ENCODE measurements around the gene GRIK5. TPM values are rescaled to one million over a fixed set of nuclear protein-coding genes. Genes with fewer than 3 reads are reported as not detected.

The GRIK5 gene
- total and polyA plus RNA-seq, 2 donors (not counting 3 experiments of a cell fraction or from before 2014, with no cell fraction given): 0.80 to 2.2 TPM

DNA sequence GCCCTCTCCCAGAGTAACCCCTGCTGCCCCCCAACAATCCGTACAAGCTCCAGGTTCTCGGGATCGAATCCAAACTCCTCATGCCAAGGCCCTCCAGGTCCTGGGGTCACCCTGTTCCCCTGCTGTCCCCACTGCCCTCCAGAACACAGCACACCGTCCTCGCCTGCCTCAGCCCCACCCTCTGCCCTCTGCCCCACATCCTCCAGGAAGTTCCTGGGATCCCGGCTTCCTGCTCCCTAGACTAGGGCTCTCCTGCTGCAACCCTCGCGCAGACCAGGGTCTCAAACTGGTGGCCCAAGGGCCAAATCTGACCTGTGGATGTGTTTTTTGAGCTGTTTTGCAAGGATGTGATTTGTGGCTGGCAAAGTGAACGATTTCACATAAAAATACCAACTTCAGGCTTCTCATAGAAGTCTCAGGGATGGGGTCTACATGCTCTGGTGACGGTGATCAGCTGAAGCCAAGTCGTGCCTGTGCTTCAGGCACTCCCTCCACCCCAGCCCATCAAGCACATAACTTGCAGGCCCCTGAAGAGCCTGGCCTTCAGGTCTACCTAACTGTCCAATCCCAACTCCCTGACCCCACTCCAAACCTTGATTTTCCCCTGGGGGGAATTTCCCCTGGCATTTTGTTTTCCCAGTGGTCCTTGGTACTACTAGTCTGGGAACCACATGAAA lies 112.7 kb downstream of the GRIK5 start:
- no peaks in the 10 kb centered on the region for H4K20me1 ChIP-seq (replicated peaks; ENCODE audit: control insufficient read depth, extremely low read depth, insufficient read depth, low read length)
- dilution Hi-C loops (cut with MboI; ENCODE audit: extremely low pct_ligation_motif_present, low sequenced_read_pairs) (no loop called here), intact Hi-C loops (cut with micrococcal nuclease) (no loop called here)
- peaks cover 12% of the 10 kb centered on the region for H3K4me1 ChIP-seq (ENCODE audit: control insufficient read depth, extremely low read depth, insufficient read depth, low read length)
- peak overlapping the region; percentile 30 for H3K4me2 ChIP-seq (ENCODE audit: insufficient read depth, low read length)
- no peak overlapping the region for H3K4me3 ChIP-seq (replicated peaks in 1 of 3; ENCODE audit: insufficient read depth in 1 of 3, low read depth in 1 of 3, low read length in 3 of 3)
- BruUV-seq (replicated peaks): no TSS peak
- H3K36me3 ChIP-seq (ENCODE audit: control insufficient read depth in 2 of 2, extremely low read depth in 1 of 2, insufficient read depth in 2 of 2, low read length in 2 of 2): peaks cover 3 to 4% of the 10 kb centered on the region in 2 experiments
- ChIA-PET CTCF (interaction anchor here (1.0 to 2.7 kb wide), 6 partner anchors 8 to 165 kb away, joined by 3 to 15 read pairs (median 6); no protein-coding TSS in a partner anchor), POLR2A (interaction anchor here (0.5 kb wide), 1 partner anchor 72 kb away, joined by 7 read pairs; no protein-coding TSS in a partner anchor)
- DNase-seq (ENCODE audit: low read depth, low spot score) (no peak), FAIRE-seq (peak; percentile 8)
- no peak overlapping the region for H3K9ac ChIP-seq (replicated peaks; ENCODE audit: extremely low read depth, insufficient read depth, low read length)
- H3K27me3 ChIP-seq (ENCODE audit: control insufficient read depth in 2 of 2, insufficient read depth in 2 of 2, low read length in 2 of 2): no peaks in the 10 kb centered on the region
- H3K79me2 ChIP-seq (ENCODE audit: control insufficient read depth, insufficient read depth, low read length): no peaks in the 10 kb centered on the region
- H2AFZ ChIP-seq (ENCODE audit: low read depth, low read length): no peak overlapping the region
- no peaks in the 10 kb centered on the region for H3K9me3 ChIP-seq (replicated peaks; ENCODE audit: control insufficient read depth, insufficient read depth, low read length)
- H3K9me1 ChIP-seq (replicated peaks; ENCODE audit: control insufficient read depth, extremely low read depth, insufficient read depth, low read length): no peaks in the 10 kb centered on the region
- no peak overlapping the region for H3K27ac ChIP-seq (ENCODE audit: insufficient read depth, low read depth, low read length)
- no peak for TF ChIP-seq POLR2A (IDR thresholded peaks at IDR 0.05; ENCODE audit: low read depth, low read length)
- TF ChIP-seq, protein P1, sequence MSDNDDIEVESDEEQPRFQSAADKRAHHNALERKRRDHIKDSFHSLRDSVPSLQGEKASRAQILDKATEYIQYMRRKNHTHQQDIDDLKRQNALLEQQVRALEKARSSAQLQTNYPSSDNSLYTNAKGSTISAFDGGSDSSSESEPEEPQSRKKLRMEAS (IDR thresholded peaks at IDR 0.05; ENCODE audit: insufficient read depth, insufficient read length): no peak

DNA sequence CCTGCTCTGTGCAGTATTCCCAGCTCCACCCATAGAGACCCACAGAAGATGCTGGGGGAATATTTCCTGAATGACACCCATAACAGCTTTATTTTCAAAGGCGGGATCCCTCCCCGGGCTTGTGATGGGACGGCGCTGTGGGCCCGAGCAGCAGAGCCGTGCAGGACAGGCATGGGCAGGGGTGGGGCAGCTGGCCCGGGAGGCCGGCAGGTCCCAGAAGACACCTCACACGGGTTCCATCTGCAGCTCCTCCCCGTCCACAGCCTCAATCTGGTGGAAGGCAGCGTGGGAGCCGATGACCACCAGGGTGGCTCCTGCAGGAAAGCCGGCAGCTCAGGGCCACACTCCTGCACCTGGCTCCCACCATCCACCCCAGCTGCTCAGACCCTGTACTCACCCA lies 113.4 kb downstream of the GRIK5 start:
- BruUV-seq (replicated peaks): no TSS peak
- DNase-seq (ENCODE audit: low read depth, low spot score) (no peak), FAIRE-seq (no peak)
- CTCF ChIA-PET: interaction anchor here (0.8 to 2.7 kb wide), 3 partner anchors 7 to 162 kb away, joined by 3 to 15 read pairs (median 3); no protein-coding TSS in a partner anchor
- Histone ChIP-seq H3K9me3 (replicated peaks; ENCODE audit: control insufficient read depth, insufficient read depth, low read length) (no peaks in the 10 kb centered on the region), H3K4me2 (ENCODE audit: insufficient read depth, low read length) (no peak overlapping the region), H3K9me1 (replicated peaks; ENCODE audit: control insufficient read depth, extremely low read depth, insufficient read depth, low read length) (no peaks in the 10 kb centered on the region), H2AFZ (ENCODE audit: low read depth, low read length) (no peak overlapping the region), H3K36me3 (ENCODE audit: control insufficient read depth in 2 of 2, extremely low read depth in 1 of 2, insufficient read depth in 2 of 2, low read length in 2 of 2) (peaks cover 3 to 4% of the 10 kb centered on the region in 2 experiments), H3K4me3 (replicated peaks in 1 of 3; ENCODE audit: insufficient read depth in 1 of 3, low read depth in 1 of 3, low read length in 3 of 3) (no peak overlapping the region), H3K27ac (ENCODE audit: insufficient read depth, low read depth, low read length) (no peak overlapping the region), H4K20me1 (replicated peaks; ENCODE audit: control insufficient read depth, extremely low read depth, insufficient read depth, low read length) (no peaks in the 10 kb centered on the region), H3K9ac (replicated peaks; ENCODE audit: extremely low read depth, insufficient read depth, low read length) (no peak overlapping the region), H3K79me2 (ENCODE audit: control insufficient read depth, insufficient read depth, low read length) (no peaks in the 10 kb centered on the region), H3K27me3 (ENCODE audit: control insufficient read depth in 2 of 2, insufficient read depth in 2 of 2, low read length in 2 of 2) (no peaks in the 10 kb centered on the region), H3K4me1 (ENCODE audit: control insufficient read depth, extremely low read depth, insufficient read depth, low read length) (peaks cover 12% of the 10 kb centered on the region)
- TF ChIP-seq, protein P1 (IDR thresholded peaks at IDR 0.05; ENCODE audit: insufficient read depth, insufficient read length): no peak
- TF ChIP-seq EZH2 (IDR thresholded peaks at IDR 0.05; ENCODE audit: borderline replicate concordance, low read depth, low read length, severe bottlenecking): no peak
- no peak for TF ChIP-seq POLR2A (IDR thresholded peaks at IDR 0.05; ENCODE audit: low read depth, low read length)
- TF ChIP-seq POLR2AphosphoS5 (IDR thresholded peaks at IDR 0.05; ENCODE audit: insufficient read depth, low read depth, low read length): no peak
- TF ChIP-seq JUN (IDR thresholded peaks at IDR 0.05; ENCODE audit: borderline replicate concordance, insufficient read depth, insufficient read length, low read depth): no peak
- TF ChIP-seq, protein P2, sequence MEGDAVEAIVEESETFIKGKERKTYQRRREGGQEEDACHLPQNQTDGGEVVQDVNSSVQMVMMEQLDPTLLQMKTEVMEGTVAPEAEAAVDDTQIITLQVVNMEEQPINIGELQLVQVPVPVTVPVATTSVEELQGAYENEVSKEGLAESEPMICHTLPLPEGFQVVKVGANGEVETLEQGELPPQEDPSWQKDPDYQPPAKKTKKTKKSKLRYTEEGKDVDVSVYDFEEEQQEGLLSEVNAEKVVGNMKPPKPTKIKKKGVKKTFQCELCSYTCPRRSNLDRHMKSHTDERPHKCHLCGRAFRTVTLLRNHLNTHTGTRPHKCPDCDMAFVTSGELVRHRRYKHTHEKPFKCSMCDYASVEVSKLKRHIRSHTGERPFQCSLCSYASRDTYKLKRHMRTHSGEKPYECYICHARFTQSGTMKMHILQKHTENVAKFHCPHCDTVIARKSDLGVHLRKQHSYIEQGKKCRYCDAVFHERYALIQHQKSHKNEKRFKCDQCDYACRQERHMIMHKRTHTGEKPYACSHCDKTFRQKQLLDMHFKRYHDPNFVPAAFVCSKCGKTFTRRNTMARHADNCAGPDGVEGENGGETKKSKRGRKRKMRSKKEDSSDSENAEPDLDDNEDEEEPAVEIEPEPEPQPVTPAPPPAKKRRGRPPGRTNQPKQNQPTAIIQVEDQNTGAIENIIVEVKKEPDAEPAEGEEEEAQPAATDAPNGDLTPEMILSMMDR (IDR thresholded peaks at IDR 0.05; ENCODE audit: extremely low read depth in 1 of 2, insufficient read depth in 1 of 2, low read depth in 1 of 2, low read length in 2 of 2): no peak
- TF ChIP-seq MYC (IDR thresholded peaks at IDR 0.05; ENCODE audit: low read depth, low read length): no peak
- no peak for TF ChIP-seq FOS (IDR thresholded peaks at IDR 0.05; ENCODE audit: borderline replicate concordance, insufficient read depth, low read length)
- dilution Hi-C loops (cut with MboI; ENCODE audit: extremely low pct_ligation_motif_present, low sequenced_read_pairs) (no loop called here), intact Hi-C loops (cut with micrococcal nuclease) (no loop called here)
- POLR2A ChIA-PET: no interaction called here

Measured in endothelial cell of umbilical vein (primary cell).